HG03159 (cell line): Measurements from ENCODE around the gene CFAP20.
A peak's percentile ranks its signal among the peaks of the same experiment; 100 is the strongest.

ENCODE experiments used
- ATAC-seq: cut with Tn5 transposase; IDR thresholded peaks from one replicate; pipeline ENCODE4 v1.9.1; 2021; ENCODE audit warnings: mild to moderate bottlenecking, moderate library complexity; ENCODE audit not compliant: unreplicated experiment

CFAP20 gene

DNA sequence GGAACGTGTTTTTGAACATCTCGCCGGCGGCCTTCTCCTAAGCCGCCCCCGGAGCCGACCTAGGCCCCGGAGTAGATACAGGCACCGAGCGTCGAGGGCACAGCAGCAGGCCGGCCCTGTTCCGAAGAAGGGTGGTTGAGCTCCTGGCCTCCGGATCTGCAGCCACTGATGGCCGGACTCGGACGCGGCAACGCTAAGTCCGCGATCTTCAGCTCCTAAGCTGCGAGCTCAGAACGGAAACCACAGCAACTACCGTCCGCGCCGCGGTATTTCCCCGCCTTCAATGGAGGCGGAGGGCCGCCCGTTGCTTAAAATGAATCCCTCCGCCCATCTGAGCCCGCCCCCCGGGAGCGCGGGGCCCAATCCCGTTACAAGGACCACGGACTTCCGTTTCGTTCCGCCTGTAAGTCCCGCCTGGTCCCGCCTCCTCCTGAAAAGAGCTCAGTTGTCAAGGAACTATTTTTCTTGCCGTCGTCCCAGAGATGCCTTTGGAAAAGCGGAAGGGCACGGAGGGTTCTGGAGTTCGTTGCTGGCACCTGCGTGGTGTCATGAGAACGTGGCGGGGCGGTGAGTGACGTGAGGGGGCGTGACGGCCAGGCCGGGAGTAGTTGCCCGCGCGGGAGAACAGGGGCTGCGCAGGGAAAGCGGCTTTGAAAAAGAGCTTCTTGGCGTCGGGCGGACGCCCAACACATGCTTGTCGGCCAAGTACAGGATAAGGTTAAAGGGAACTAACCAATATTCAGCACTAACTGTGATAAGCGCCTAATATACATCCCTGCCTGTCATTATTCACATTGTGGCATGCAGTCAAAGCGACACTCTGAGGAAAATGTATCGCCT lies at the start of gene CFAP20:
CFAP20 (minus strand) TSS at position 285 of the 840 bp plus-strand sequence; CDS start at position 19, 266 bp downstream.
- peak; percentile 78 for ATAC-seq

DNA sequence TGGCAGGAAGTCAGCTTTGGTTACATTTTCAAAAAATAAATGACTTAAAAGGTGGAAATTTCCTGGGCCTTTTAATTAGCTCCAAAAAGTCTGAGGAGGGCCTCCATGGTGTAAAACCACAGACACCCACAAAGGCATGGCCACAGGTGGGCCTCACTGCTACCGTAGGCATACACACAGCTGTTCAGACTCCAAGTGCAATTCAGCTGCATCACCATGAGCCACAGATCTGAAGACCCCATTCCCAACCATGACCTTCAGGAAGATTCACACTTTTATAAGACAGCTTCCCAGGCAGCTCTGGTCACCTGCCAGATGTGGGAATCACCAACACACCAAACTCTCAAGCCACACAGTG lies 48.2 kb upstream of the CFAP20 start:
- no peak for ATAC-seq

DNA sequence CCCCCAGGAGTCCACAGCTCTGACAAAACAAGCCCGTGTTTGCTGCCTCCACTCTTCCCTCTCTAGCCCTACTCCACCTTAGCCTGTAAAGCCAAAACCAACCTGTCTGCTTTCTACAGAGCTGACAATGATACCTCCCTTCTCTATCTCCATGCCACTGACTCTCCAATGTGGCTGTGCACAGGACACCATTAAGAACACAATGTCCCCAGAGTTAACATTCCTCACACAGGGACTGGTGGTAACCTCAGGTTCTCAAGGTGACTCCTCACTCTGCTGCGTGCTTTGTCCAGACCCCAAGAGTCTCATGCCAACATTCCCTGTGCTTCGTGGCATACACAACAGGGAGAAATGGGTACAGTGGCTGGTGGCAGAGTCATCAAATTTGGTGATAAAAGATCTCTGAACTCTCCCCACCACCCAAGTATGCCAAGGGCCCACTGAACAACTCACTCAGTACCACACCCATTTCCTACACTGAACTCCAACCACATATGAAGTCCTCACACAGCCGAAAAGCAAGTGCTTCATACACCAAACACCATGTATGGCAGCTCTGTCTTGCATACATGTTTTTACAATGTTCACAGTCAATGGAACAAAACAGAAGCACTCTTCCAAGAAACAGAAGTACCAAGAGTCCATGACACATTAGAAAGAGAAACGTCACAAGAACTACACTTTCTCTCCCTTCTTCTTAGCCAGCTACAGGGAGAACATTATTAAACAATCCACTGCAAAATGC lies 47.6 kb upstream of the CFAP20 start:
- ATAC-seq, result no peak

DNA sequence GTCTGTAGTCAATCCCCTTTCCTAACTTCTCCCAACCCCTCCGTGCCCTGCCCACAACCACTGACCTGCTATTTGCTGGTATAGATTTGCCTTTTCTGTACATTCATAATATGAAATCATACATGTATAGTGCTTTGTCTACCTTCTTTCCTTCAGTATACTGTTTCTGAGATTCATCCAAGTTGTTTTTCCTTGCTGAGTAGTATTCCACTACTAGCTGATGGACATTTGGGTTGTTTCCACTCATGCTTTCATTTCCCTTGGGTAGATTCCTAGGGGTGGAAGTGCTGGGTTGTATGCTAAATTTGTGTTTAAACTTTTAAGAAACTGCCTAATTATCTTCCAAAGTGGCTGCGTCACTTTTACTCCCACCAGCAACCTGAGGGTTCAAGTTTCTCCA lies 41.0 kb upstream of the CFAP20 start:
- ATAC-seq, result no peak

DNA sequence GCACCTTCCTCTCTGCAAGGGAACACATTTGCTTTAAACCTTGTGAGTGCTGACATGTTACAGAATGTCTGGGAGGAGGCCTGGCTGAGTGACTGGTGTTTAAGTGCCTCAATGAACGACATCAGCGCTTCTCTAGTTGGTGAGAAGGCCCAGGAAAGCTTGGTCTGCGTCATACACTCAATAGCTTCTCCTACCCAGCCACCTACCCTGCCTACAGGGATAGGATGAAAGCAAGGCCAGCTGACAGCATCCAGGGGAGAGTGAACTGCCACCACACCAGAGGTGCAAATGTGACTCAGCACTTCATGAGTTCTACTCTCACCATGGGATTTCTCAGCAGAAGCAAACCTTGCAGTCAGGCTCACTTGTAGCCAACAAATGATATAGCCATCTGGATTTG lies 31.7 kb upstream of the CFAP20 start:
- ATAC-seq, result no peak

GRCh38 chr16:58158725-58159124 lies 29.5 kb upstream of the CFAP20 start:
- ATAC-seq, result no peak

- no peak for ATAC-seq
Measured at GRCh38 chr16:58157951-58158540, 28.9 kb upstream of the CFAP20 start.

GRCh38 chr16:58157239-58157638 lies 28.1 kb upstream of the CFAP20 start:
- ATAC-seq, result no peak

GRCh38 chr16:58155839-58156238 lies 26.7 kb upstream of the CFAP20 start:
- no peak for ATAC-seq

GRCh38 chr16:58154345-58154744 lies 25.2 kb upstream of the CFAP20 start:
- no peak for ATAC-seq

- ATAC-seq, result no peak
Measured at GRCh38 chr16:58152246-58152868, 23.2 kb upstream of the CFAP20 start.

DNA sequence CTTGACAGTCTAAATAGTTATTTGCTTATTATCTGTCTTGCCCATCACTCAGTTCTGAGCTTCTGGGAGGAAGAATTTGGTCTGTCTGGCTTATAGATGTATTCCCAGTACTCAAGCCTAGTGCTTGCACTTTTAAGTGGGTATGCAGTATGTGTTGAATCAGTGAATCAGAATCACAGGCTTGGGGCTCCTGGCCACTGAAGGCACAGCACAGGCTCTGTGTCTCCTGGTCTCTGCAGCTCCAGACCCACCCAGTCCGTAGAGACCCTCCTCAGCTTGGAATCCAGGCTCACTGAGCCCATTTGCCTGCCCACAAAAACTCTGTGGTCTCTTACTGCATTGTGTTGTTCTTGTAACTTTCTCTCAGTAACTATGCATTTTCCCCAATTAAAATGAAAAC lies 19.3 kb upstream of the CFAP20 start:
- no peak for ATAC-seq

- no peak for ATAC-seq
Measured at GRCh38 chr16:58148099-58148498, 18.9 kb upstream of the CFAP20 start.

- ATAC-seq, result no peak
Measured at GRCh38 chr16:58138852-58139251, 9.7 kb upstream of the CFAP20 start.

- ATAC-seq, result no peak
Measured at GRCh38 chr16:58137581-58137980, 8.4 kb upstream of the CFAP20 start.

GRCh38 chr16:58128711-58129096 lies 477 bp downstream of the CFAP20 start:
- ATAC-seq, result peak; percentile 2

DNA sequence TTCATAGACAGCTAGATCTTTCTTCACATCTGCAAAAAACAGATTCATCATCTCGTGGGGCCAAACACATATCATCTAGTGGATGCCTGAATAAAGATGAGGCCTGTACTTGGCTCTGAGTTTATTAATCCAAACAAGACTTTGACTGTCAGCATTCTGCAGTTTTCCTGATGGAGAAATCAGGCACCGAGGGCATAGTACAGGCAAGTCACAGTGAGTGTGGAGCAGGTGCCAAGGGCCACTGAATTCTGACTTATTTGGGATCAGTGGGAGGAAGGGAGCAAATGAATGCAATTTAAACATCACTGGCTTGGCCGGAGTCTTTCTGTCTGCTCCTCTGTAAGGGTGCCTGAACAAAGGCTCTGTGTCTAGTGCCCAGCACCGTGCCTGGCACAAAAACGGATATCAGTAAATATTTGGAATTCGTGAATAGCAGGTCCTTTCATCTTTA lies 975 bp downstream of the CFAP20 start:
- ATAC-seq, result no peak

DNA sequence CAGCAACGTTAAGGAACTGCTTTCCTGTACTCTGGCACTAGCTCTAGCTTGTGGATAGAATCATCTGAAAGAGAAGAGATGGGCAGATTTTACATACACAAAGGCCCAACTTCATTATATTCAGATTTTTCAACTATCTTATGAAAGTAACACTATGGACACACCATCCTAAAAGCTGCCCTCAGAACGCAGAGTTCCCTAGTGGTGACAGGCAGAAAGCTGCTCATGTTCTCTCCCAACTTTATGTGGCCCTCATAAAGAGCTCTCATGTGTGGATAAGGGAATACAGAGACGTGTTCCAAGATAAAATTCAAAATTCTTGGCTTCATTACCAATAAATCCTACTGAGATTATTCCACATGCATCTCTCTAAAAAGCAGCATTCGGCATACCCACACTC lies 1.5 kb downstream of the CFAP20 start:
- ATAC-seq, result no peak

DNA sequence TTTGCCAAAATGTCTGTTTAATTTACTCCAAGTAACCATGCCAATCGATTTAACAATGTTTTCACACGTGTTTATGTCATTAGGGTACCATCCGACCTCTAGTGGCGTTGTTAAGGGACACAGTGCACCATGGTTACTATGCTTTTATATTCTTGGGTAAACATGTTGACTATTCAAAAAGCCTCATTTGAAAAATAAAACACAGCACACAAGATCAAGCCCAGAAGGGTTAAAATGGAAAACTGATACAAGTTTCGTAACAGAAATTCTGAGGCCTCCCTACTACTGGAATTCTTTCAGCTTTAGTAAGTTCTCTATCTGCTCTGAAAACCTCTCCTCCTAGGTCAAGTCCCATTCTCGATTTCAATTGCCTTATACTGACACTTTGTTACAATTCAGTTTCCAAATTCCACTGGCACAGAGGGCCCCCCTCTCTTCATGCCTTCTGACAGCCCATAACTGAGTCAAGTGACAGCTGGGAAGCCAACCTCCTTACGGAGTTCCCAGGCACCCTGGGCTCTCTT lies 2.1 kb downstream of the CFAP20 start:
- peak; percentile 35 for ATAC-seq

DNA sequence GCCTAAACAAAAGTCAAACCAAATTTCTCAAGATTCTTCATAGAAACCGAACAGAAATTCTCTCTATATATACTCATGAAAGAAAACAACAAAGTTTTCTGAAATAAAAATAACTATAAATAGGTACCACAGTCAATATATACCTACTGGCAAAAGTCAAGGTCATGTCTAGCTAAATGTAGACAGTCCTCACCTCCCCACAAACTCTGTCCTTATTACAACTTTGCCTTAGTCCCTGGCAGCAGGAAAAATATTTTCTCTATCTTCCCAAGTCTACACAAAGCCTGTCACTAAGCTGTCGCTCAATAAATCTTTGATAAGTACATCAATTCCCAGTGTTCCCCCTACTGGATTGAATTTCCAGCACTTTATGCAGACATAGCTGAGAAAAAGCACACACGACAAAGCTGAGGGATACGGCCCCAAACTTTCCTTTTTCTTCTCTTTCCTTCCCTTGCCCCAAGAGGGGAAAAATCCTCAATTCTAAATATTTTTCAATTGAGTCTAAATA lies 2.7 kb downstream of the CFAP20 start:
- no peak for ATAC-seq

DNA sequence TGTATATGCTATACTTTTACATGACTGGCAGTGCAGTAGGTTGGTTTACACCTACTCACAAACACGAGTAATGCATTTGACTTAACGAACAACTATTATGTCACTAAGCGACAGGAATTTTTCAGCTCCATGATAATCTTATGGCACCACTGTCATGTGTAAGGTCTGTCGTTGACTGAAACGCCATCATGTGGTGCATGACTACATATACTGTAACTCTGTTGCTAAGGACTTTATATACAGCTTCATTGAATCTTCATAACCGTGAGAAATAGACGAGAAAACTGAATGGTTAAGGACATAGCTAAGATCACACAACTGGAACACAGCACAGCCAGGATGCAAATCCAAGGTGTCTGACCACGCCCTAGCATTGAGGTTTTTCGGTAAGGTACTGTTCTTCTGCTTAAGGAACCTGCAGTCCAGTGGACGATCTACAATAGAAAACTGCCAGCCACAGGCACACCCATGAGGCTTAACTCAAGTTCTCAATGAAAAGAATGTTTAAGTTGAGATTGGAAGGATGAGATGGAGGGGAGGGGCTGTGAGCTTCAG lies 3.3 kb downstream of the CFAP20 start:
- ATAC-seq, result no peak
